ENCODE data around the gene COL9A3. TPM values are rescaled to one million over a fixed set of nuclear protein-coding genes. Genes with fewer than 3 reads are reported as not detected.
A peak's percentile ranks its signal among the peaks of the same experiment; 100 is the strongest.

The COL9A3 gene
- polyA plus RNA-seq, 4 donors, result 3.4 to 12.7 (median 5.9) TPM

GRCh38 chr20:62802026-62802712, 14.7 kb upstream of the COL9A3 start:
- 86 to 90% (median 88%) methylated on average over 22 of the region's 22 CpGs for WGBS, 3 donors
- H3K9me3 ChIP-seq (ENCODE audit: control insufficient read depth in 2 of 2, insufficient read depth in 1 of 2, low read depth in 1 of 2, low read length in 1 of 2), result no peaks in the 10 kb centered on the region
- peaks cover 9 to 64% (median 9%) of the 10 kb centered on the region in 3 donors for H3K36me3 ChIP-seq (ENCODE audit: control insufficient read depth in 3 of 3, insufficient read depth in 2 of 3, low read depth in 1 of 3, low read length in 3 of 3)
- no peaks in the 10 kb centered on the region for H3K27me3 ChIP-seq (ENCODE audit: control insufficient read depth in 3 of 3, insufficient read depth in 3 of 3, low read length in 3 of 3)
- no peak overlapping the region for H3K27ac ChIP-seq (ENCODE audit: low read depth in 1 of 3, low read length in 2 of 3)
- FAIRE-seq, result no peak
- H3K4me1 ChIP-seq (ENCODE audit: control insufficient read depth in 3 of 3, insufficient read depth in 2 of 3, low read depth in 1 of 3, low read length in 2 of 3), result peaks cover 1 to 37% (median 6%) of the 10 kb centered on the region in 3 donors
- DNase-seq, result no peak
- no peak overlapping the region for H3K4me3 ChIP-seq (ENCODE audit: low read depth in 1 of 3, low read length in 3 of 3)

- no peaks in the 10 kb centered on the region for H3K27me3 ChIP-seq (ENCODE audit: control insufficient read depth in 3 of 3, insufficient read depth in 3 of 3, low read length in 3 of 3)
- WGBS, 3 donors, result 19 to 21% (median 19%) methylated on average over 24 to 25 of the region's 25 CpGs
- H3K4me3 ChIP-seq (ENCODE audit: low read depth in 1 of 3, low read length in 3 of 3), result peak overlapping the region; percentile 12 to 95 (median 95)
- no peak for FAIRE-seq
- H3K9me3 ChIP-seq (ENCODE audit: control insufficient read depth in 2 of 2, insufficient read depth in 1 of 2, low read depth in 1 of 2, low read length in 1 of 2), result no peaks in the 10 kb centered on the region
- H3K4me1 ChIP-seq (ENCODE audit: control insufficient read depth in 3 of 3, insufficient read depth in 2 of 3, low read depth in 1 of 3, low read length in 2 of 3), result peaks cover 0 to 21% (median 6%) of the 10 kb centered on the region in 3 donors
- DNase-seq, result no peak
- peaks cover 13 to 64% (median 17%) of the 10 kb centered on the region in 3 donors for H3K36me3 ChIP-seq (ENCODE audit: control insufficient read depth in 3 of 3, insufficient read depth in 2 of 3, low read depth in 1 of 3, low read length in 3 of 3)
- peak overlapping the region in 2 of 3 donors; percentile 20 to 65 for H3K27ac ChIP-seq (ENCODE audit: low read depth in 1 of 3, low read length in 2 of 3)
These were observed 12.7 kb upstream of the COL9A3 start for GRCh38 chr20:62804021-62804626.

DNA sequence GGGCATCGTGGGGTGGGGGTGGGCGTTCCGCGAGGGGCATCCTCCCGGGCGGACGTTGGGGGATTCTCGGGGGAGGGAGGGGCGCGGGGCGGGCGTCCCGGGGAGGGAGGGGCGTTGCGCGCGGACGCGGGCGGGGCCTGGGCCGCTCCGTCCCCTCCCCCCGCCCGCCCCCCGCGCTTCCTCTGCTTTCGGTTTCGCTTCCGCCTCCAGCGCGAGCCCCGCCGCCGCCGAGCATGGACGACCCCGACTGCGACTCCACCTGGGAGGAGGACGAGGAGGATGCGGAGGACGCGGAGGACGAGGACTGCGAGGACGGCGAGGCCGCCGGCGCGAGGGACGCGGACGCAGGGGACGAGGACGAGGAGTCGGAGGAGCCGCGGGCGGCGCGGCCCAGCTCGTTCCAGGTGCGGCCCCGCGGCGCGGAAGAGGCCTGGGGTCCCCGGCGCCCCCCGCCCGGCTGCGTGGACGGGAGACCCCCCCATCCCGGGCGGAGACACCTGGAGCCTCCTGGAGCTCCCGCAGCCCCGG, 12.2 kb upstream of the COL9A3 start, which contains the start of gene OGFR:
Gene OGFR (plus strand): TSS at position 209 of the 528 bp plus-strand sequence. CDS start 25 bp downstream, at position 234.
- DNase-seq (peak; percentile 67 to 89), FAIRE-seq (no peak)
- peak within 1 kb of the TSS; percentile 78 to 95 (median 95) for H3K4me3 ChIP-seq (ENCODE audit: low read depth in 1 of 3, low read length in 3 of 3)
- H3K27me3 ChIP-seq (ENCODE audit: control insufficient read depth in 3 of 3, insufficient read depth in 3 of 3, low read length in 3 of 3), result no peaks in the 10 kb centered on the region
- 0 to 1% (median 1%) methylated on average over 10 to 77 of the region's 77 CpGs for WGBS, 3 donors
- H3K27ac ChIP-seq (ENCODE audit: low read depth in 1 of 3, low read length in 2 of 3), result peak within 1 kb of the TSS; percentile 67 to 96 (median 72)
- no peaks in the 10 kb centered on the region for H3K9me3 ChIP-seq (ENCODE audit: control insufficient read depth in 2 of 2, insufficient read depth in 1 of 2, low read depth in 1 of 2, low read length in 1 of 2)
- H3K4me1 ChIP-seq (ENCODE audit: control insufficient read depth in 3 of 3, insufficient read depth in 2 of 3, low read depth in 1 of 3, low read length in 2 of 3), result peaks cover 0 to 21% (median 6%) of the 10 kb centered on the region in 3 donors
- H3K36me3 ChIP-seq (ENCODE audit: control insufficient read depth in 3 of 3, insufficient read depth in 2 of 3, low read depth in 1 of 3, low read length in 3 of 3), result peaks cover 14 to 64% (median 15%) of the 10 kb centered on the region in 3 donors

DNA sequence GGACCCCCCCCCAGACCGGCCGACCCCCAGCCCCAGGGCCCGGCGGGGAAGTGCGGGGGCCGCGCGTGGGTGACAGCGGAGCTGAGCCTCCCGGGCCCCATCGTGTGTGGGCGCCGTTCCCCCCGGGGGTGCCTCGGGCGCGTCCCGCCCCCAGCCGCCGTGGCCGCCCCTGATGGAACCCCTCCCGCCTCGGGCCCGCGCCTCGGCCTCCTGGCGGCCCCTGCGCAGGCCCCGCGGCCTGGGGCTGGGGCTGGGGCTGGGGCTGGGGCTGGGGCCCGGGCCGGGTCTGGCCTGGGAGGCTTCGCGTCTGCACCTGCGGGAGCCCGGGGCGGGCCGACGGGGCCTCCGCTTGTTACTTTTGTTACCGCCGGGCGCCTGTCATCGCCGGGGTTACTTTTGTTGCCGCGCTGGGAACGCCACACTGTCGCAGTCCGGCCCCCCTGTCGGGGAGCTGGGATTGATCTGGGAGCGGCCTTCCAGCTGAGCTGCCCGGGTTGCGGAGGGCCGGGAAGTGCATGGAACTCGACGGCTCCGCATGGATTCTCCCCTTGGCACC, 11.6 kb upstream of the COL9A3 start:
- Histone ChIP-seq H3K36me3 (ENCODE audit: control insufficient read depth in 3 of 3, insufficient read depth in 2 of 3, low read depth in 1 of 3, low read length in 3 of 3) (peaks cover 13 to 64% (median 16%) of the 10 kb centered on the region in 3 donors), H3K4me3 (ENCODE audit: low read depth in 1 of 3, low read length in 3 of 3) (peak overlapping the region; percentile 78 to 95 (median 95)), H3K4me1 (ENCODE audit: control insufficient read depth in 3 of 3, insufficient read depth in 2 of 3, low read depth in 1 of 3, low read length in 2 of 3) (peaks cover 0 to 21% (median 6%) of the 10 kb centered on the region in 3 donors), H3K27ac (ENCODE audit: low read depth in 1 of 3, low read length in 2 of 3) (peak overlapping the region; percentile 67 to 96 (median 72)), H3K27me3 (ENCODE audit: control insufficient read depth in 3 of 3, insufficient read depth in 3 of 3, low read length in 3 of 3) (no peaks in the 10 kb centered on the region), H3K9me3 (ENCODE audit: control insufficient read depth in 2 of 2, insufficient read depth in 1 of 2, low read depth in 1 of 2, low read length in 1 of 2) (no peaks in the 10 kb centered on the region)
- peak; percentile 37 to 59 for DNase-seq
- 1% methylated on average over 23 to 58 of the region's 58 CpGs for WGBS, 3 donors
- no peak for FAIRE-seq

DNA sequence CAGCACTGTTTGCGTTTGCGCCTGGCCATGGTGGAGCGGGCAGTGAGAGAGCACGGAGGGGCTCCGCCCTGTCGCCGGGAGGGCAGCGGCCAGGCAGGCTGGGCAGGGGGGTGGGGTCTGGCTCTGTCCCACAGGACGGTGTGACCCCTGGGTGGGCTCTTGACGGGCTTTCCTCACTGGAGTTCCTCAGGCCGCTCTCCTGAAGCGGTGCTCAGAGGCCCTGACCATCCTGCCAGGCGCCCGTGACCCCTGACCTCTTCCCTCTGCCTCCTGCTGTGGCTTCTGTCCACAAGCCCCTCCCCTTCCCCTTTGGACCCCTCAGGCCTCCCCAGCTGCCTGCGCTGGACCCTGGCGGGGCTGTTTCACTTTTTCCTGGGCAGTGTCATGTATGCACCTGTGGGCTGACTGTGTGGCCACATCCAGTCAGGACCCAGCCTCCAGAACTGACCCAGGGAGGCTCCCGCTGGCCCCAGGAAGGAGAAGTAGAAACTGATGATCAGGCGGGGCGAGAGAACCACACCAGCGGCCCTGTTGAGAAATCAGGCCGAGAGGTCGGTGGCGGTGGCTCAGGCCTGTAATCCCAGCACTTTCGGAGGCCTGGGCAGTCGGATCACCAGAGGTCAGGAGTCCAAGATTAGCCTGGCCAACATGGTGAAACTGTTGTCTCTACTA, 11.0 kb upstream of the COL9A3 start:
- DNase-seq (no peak), FAIRE-seq (no peak)
- H3K27ac ChIP-seq (ENCODE audit: low read depth in 1 of 3, low read length in 2 of 3), result peak overlapping the region; percentile 35 to 67 (median 55)
- peak overlapping the region; percentile 78 to 95 (median 95) for H3K4me3 ChIP-seq (ENCODE audit: low read depth in 1 of 3, low read length in 3 of 3)
- H3K9me3 ChIP-seq (ENCODE audit: control insufficient read depth in 2 of 2, insufficient read depth in 1 of 2, low read depth in 1 of 2, low read length in 1 of 2), result no peaks in the 10 kb centered on the region
- no peaks in the 10 kb centered on the region for H3K27me3 ChIP-seq (ENCODE audit: control insufficient read depth in 3 of 3, insufficient read depth in 3 of 3, low read length in 3 of 3)
- peaks cover 16 to 64% (median 17%) of the 10 kb centered on the region in 3 donors for H3K36me3 ChIP-seq (ENCODE audit: control insufficient read depth in 3 of 3, insufficient read depth in 2 of 3, low read depth in 1 of 3, low read length in 3 of 3)
- peaks cover 0 to 21% (median 6%) of the 10 kb centered on the region in 3 donors for H3K4me1 ChIP-seq (ENCODE audit: control insufficient read depth in 3 of 3, insufficient read depth in 2 of 3, low read depth in 1 of 3, low read length in 2 of 3)
- 18 to 23% (median 19%) methylated on average over 24 to 25 of the region's 25 CpGs for WGBS, 3 donors

DNA sequence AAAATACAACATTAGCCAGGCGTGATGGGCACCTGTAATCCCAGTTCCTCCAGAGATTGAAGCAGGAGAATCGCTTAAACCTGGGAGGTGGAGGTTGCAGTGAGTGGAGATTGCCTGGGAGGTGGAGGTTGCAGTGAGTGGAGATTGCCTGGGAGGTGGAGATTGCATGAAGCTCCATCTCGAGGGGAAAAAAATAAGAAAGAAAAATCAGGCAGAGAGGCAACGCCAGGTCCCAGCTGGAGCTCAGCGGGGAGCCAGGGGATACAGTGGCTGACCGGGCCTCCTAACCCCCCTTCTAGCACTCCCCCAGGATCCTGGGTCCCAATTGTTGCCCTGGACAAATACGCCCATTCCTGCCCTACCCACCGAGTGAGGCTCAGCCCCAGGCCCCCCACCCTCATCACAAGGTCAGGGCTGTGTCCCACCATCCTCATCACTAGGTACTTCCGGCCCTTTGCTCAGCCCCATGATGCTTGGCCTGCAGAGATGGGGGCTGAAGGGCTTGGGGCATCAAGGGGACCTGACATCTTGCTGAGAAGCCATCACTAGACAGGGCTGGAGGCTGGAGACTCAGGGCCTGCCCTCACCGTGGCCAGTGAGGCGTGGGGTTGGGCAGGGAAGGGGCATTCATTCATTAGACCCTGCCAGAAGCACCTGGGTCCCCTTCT, 10.3 kb upstream of the COL9A3 start:
- 62 to 74% (median 70%) methylated on average over 11 of the region's 11 CpGs for WGBS, 3 donors
- H3K4me3 ChIP-seq (ENCODE audit: low read depth in 1 of 3, low read length in 3 of 3), result peak overlapping the region in 2 of 3 donors; percentile 78 to 95
- DNase-seq, result no peak
- H3K27me3 ChIP-seq (ENCODE audit: control insufficient read depth in 3 of 3, insufficient read depth in 3 of 3, low read length in 3 of 3), result no peaks in the 10 kb centered on the region
- no peaks in the 10 kb centered on the region for H3K9me3 ChIP-seq (ENCODE audit: control insufficient read depth in 2 of 2, insufficient read depth in 1 of 2, low read depth in 1 of 2, low read length in 1 of 2)
- H3K27ac ChIP-seq (ENCODE audit: low read depth in 1 of 3, low read length in 2 of 3), result peak overlapping the region in 2 of 3 donors; percentile 13 to 35
- no peak for FAIRE-seq
- H3K36me3 ChIP-seq (ENCODE audit: control insufficient read depth in 3 of 3, insufficient read depth in 2 of 3, low read depth in 1 of 3, low read length in 3 of 3), result peaks cover 17 to 64% (median 18%) of the 10 kb centered on the region in 3 donors
- peaks cover 0 to 21% (median 6%) of the 10 kb centered on the region in 3 donors for H3K4me1 ChIP-seq (ENCODE audit: control insufficient read depth in 3 of 3, insufficient read depth in 2 of 3, low read depth in 1 of 3, low read length in 2 of 3)

GRCh38 chr20:62807444-62808210, 9.2 kb upstream of the COL9A3 start:
- Histone ChIP-seq H3K9me3 (ENCODE audit: control insufficient read depth in 2 of 2, insufficient read depth in 1 of 2, low read depth in 1 of 2, low read length in 1 of 2) (no peaks in the 10 kb centered on the region), H3K36me3 (ENCODE audit: control insufficient read depth in 3 of 3, insufficient read depth in 2 of 3, low read depth in 1 of 3, low read length in 3 of 3) (peaks cover 18 to 69% (median 29%) of the 10 kb centered on the region in 3 donors), H3K27me3 (ENCODE audit: control insufficient read depth in 3 of 3, insufficient read depth in 3 of 3, low read length in 3 of 3) (no peaks in the 10 kb centered on the region), H3K27ac (ENCODE audit: low read depth in 1 of 3, low read length in 2 of 3) (no peak overlapping the region), H3K4me3 (ENCODE audit: low read depth in 1 of 3, low read length in 3 of 3) (no peak overlapping the region), H3K4me1 (ENCODE audit: control insufficient read depth in 3 of 3, insufficient read depth in 2 of 3, low read depth in 1 of 3, low read length in 2 of 3) (peaks cover 0 to 21% (median 6%) of the 10 kb centered on the region in 3 donors)
- WGBS, 3 donors, result 85 to 88% (median 87%) methylated on average over 23 of the region's 23 CpGs
- FAIRE-seq (no peak), DNase-seq (no peak)
